ENCODE data around the gene NSL1. TPM values are rescaled to one million over a fixed set of nuclear protein-coding genes. Genes with fewer than 3 reads are reported as not detected.
A peak's percentile ranks its signal among the peaks of the same experiment; 100 is the strongest.

NSL1 gene
- total RNA-seq, 1 donor from 2014 or later: 30.2 TPM

DNA sequence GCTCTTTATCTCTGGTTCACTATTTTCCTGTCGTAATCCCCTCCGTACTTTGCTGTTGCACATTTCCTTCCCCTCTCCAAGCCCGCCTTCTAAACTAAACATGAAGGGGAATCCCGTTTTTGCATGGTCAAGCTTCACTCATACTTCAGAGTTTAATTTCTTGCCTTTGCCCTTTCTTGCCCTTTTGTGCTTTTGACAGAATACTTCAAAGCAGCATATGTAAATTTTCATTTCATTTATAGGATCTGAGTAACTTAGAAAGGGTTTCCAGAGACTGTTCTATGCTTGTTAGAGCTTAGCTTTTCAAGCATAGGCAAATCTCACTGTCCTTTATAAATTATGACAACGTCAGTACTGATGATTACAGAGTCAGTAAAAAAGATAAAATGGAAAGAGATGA lies 28.1 kb upstream of the NSL1 start:
- Histone ChIP-seq H3K9me3 (no peaks in the 10 kb centered on the region), H3K4me1 (peaks cover 5% of the 10 kb centered on the region), H3K4me3 (no peak overlapping the region), H3K27me3 (no peaks in the 10 kb centered on the region), H3K36me3 (peaks cover 2% of the 10 kb centered on the region), H3K27ac (no peak overlapping the region)
- DNase-seq (no peak), ATAC-seq (peak; percentile 61)
- TF ChIP-seq, protein P1, sequence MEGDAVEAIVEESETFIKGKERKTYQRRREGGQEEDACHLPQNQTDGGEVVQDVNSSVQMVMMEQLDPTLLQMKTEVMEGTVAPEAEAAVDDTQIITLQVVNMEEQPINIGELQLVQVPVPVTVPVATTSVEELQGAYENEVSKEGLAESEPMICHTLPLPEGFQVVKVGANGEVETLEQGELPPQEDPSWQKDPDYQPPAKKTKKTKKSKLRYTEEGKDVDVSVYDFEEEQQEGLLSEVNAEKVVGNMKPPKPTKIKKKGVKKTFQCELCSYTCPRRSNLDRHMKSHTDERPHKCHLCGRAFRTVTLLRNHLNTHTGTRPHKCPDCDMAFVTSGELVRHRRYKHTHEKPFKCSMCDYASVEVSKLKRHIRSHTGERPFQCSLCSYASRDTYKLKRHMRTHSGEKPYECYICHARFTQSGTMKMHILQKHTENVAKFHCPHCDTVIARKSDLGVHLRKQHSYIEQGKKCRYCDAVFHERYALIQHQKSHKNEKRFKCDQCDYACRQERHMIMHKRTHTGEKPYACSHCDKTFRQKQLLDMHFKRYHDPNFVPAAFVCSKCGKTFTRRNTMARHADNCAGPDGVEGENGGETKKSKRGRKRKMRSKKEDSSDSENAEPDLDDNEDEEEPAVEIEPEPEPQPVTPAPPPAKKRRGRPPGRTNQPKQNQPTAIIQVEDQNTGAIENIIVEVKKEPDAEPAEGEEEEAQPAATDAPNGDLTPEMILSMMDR (IDR thresholded peaks at IDR 0.05): no peak
- intact Hi-C loops (cut with DNase I): loop anchor here (10.0 kb wide), 1 partner anchor 175 kb away; no protein-coding TSS in a partner anchor

DNA sequence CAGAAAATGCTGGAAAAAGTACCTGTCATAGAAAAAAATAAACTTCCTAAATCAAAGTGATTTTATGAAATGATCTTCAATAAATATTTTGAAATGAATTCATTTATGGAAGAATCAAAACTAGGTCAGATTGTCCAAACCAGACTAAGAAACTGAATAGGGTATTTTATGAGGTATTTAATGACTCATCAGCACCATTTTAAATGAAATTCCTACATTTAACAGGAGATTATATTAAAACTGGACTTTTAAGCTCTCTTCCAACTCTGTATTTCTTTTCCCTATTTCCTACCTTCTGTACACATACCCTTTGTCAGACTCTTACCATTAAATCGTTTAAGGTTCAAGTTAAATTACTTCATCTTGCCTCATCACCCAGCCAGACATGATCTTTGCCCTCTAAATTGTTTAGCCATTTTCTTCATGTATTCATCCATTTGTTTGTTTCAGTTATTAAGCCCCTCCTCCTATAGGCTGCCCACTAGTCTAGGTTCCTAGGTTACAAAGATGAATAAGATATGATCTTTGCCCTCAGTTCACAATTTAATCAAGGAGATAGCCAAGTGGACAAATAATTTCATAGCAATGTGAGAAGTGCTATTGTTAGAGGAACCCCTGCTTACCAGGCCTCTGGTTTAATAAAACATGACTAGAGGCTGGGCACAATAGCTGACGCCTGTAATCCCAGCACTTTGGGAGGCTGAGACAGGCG lies 25.1 kb upstream of the NSL1 start:
- no peaks in the 10 kb centered on the region for H3K27me3 ChIP-seq
- peaks cover 5% of the 10 kb centered on the region for H3K4me1 ChIP-seq
- DNase-seq (no peak), ATAC-seq (no peak)
- H3K27ac ChIP-seq: no peak overlapping the region
- H3K9me3 ChIP-seq: no peaks in the 10 kb centered on the region
- H3K36me3 ChIP-seq: peaks cover 10% of the 10 kb centered on the region
- intact Hi-C loops (cut with DNase I): loop anchor here (10.0 kb wide), 1 partner anchor 178 kb away; no protein-coding TSS in a partner anchor
- no peak overlapping the region for H3K4me3 ChIP-seq
- TF ChIP-seq, protein P1 (IDR thresholded peaks at IDR 0.05): no peak

DNA sequence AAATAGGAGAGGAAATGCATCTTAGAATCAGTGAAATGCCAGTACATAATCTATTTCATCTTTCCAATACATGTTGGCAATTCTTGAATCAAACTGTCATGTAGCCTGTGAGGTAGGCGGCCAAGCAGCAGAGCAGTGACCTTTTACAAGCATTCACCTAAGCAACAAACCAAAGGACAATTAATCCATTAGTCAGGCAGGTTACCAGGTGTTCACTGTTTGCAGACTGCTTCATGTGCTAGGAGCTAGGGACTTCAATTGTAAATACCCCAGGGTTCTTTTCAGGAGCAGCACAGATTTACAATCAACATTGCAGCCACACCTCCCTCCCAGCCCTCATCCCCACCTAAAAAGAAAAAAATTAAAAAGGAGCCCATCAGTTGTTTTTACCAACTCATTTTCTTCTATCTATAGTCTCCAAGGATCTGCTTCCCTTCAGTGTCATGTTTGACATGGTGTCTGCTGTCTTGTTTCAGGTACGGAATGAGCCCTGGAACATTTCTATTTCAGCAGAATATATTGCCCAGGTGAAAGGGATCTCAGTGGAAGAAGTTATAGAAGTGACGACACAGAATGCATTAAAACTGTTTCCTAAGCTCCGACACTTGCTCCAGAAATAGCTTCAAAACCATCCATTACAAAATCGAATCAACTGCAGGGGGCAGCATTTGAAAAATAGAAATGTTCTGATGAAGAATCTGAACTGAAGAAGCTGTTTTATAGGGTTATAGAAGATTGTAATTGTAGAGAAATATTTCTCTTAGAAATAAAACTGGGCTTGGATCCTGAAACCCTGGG lies 23.2 kb upstream of the NSL1 start:
- no peaks in the 10 kb centered on the region for H3K9me3 ChIP-seq
- ATAC-seq: no peak
- H3K4me3 ChIP-seq: no peak overlapping the region
- H3K4me1 ChIP-seq: peaks cover under 1% of the 10 kb centered on the region
- DNase-seq: no peak
- peaks cover 10% of the 10 kb centered on the region for H3K36me3 ChIP-seq
- intact Hi-C loops (cut with DNase I): loop anchor here (10.0 kb wide), 1 partner anchor 180 kb away; no protein-coding TSS in a partner anchor
- no peak overlapping the region for H3K27ac ChIP-seq
- H3K27me3 ChIP-seq: no peaks in the 10 kb centered on the region
- TF ChIP-seq, protein P1 (IDR thresholded peaks at IDR 0.05): peak; percentile 35

DNA sequence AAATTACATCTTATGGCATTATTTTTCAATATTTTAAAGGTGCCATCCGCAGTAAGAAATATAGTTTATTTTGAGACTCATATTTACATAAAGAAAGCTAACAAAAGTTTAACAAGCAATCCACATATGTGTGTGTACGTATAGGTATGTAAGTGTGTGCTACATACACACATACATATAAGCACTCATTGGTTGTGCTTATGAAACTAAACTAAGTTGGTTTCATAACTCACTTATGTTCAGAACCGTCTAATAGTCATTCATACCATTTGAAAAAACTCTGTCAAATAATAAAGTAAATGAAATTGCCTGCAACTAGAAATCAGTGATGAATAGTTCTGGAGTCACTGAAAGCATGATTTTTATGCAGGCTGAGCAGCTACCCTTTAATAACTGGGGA lies 14.2 kb upstream of the NSL1 start:
- Histone ChIP-seq H3K4me1 (no peaks in the 10 kb centered on the region), H3K4me3 (no peak overlapping the region), H3K9me3 (no peaks in the 10 kb centered on the region), H3K27ac (no peak overlapping the region), H3K36me3 (peaks cover 68% of the 10 kb centered on the region), H3K27me3 (no peaks in the 10 kb centered on the region)
- TF ChIP-seq, protein P1 (IDR thresholded peaks at IDR 0.05): no peak
- ATAC-seq (no peak), DNase-seq (no peak)
- intact Hi-C loops (cut with DNase I): no loop called here

DNA sequence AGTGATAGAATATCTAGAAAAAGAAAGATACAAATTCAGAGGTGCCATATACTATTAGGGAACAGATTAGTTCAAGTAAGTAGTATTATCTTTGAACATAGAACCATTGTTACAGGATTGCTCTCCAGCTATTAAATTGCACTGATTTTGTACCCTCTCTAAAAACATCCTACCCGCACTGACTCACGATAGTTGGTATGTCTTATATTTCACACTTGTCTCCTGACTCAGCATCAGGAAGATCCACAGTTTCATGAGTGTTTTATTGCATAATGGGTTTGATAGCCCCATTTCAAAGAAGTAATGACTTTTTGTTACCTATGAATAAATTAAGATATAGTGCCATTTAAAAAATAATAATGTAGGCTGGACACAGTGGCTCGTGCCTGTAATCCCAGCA lies 6.1 kb upstream of the NSL1 start:
- no peak for ATAC-seq
- Histone ChIP-seq H3K4me3 (no peak overlapping the region), H3K27ac (no peak overlapping the region), H3K27me3 (no peaks in the 10 kb centered on the region), H3K9me3 (no peaks in the 10 kb centered on the region), H3K36me3 (peaks cover 60% of the 10 kb centered on the region), H3K4me1 (peaks cover 3% of the 10 kb centered on the region)
- TF ChIP-seq, protein P1 (IDR thresholded peaks at IDR 0.05): no peak
- no peak for DNase-seq
- intact Hi-C loops (cut with DNase I): no loop called here

All from upper lobe of right lung (tissue), 1 donor.